HepG2 (cell line): ENCODE data around the gene ACADS. TPM values are rescaled to one million over a fixed set of nuclear protein-coding genes. Genes with fewer than 3 reads are reported as not detected.

ENCODE experiments used
- ATAC-seq: fragments of 200-7000 bp; cut with Tn5 transposase; 3 replicates; pipeline ENCODE4 v1.9.1; 2020; ENCODE audit warnings: mild to moderate bottlenecking, moderate library complexity
- BruUV-seq: library from RNA; stranded (reverse); fragments of 400-500 nt; replicated peaks from 2 replicates; lab custom pipeline; 2021; lab: Mats Ljungman, UMichigan
- CTCF ChIA-PET: fragments of 300-600 bp; formaldehyde crosslinking; extraction: SDS; loops from one replicate; lab custom pipeline; 2021; ENCODE audit warnings: low total read pairs, inconsistent platforms, low intra/inter-chr PET ratio; lab: Yijun Ruan, JAX
- POLR2A ChIA-PET: fragments of 350-600 bp; sonication (Branson Sonifier 250); formaldehyde crosslinking; loops from one replicate; lab custom pipeline; 2020; ENCODE audit warnings: antibody characterized with exemption, inconsistent platforms; lab: Yijun Ruan, JAX
- DNase-seq: peaks from one replicate; pipeline ENCODE4 v3.0.0-alpha.2; 2015; ENCODE audit warnings: low spot score
- FAIRE-seq: peaks from 3 replicates; lab custom pipeline; 2011; peaks lifted over from hg19 to GRCh38; lab: Jason Lieb, UNC
- H2AFZ ChIP-seq: one replicate; pipeline ENCODE4 v1.6.1; 2011; ENCODE audit warnings: low read length, inconsistent platforms
- H3K27ac ChIP-seq: fragments of 300-600 bp; 3 replicates; pipeline ENCODE4 v1.8.0; 2011; ENCODE audit warnings: mixed run types, mild to moderate bottlenecking, mixed read lengths, low read length, inconsistent platforms; ENCODE audit not compliant: insufficient read depth; ENCODE audit errors: extremely low read length
- H3K27me3 ChIP-seq, 2 experiments: fragments of 200-600 bp in 1 of 2; 2 replicates in 1 of 2; 3 replicates in 1 of 2; pipeline versions ENCODE4 v1.6.0 to v1.8.0; 2011; ENCODE audit warnings: low read length in 2 of 2, mild to moderate bottlenecking in 2 of 2, moderate library complexity in 2 of 2, inconsistent platforms in 1 of 2; ENCODE audit not compliant: insufficient read depth in 2 of 2, control insufficient read depth in 1 of 2
- H3K36me3 ChIP-seq, 2 experiments: fragments of 200-600 bp in 1 of 2; replicated peaks in 1 of 2; 2 replicates in 1 of 2; 3 replicates in 1 of 2; pipeline versions ENCODE4 v1.5.1 to v1.8.0; 2011; ENCODE audit warnings: low read length in 2 of 2, inconsistent platforms in 1 of 2; ENCODE audit not compliant: insufficient read depth in 2 of 2, control insufficient read depth in 1 of 2
- H3K4me1 ChIP-seq: 2 replicates; pipeline ENCODE4 v1.5.1; 2012; ENCODE audit warnings: low read length, inconsistent platforms; ENCODE audit not compliant: insufficient read depth
- H3K4me2 ChIP-seq: 2 replicates; pipeline ENCODE4 v1.6.0; 2011; ENCODE audit warnings: low read depth, low read length, inconsistent platforms
- H3K4me3 ChIP-seq, 3 experiments: fragments of 200-600 bp in 1 of 3; sonication (generic), shearing (Covaris generic) in 1 of 3; replicated peaks in 1 of 3; 2 replicates each; pipeline ENCODE4 v1.5.1; 2011 to 2016; ENCODE audit warnings: low read length in 3 of 3, inconsistent platforms in 2 of 3, low read depth in 2 of 3, mild to moderate bottlenecking in 2 of 3, control low read depth in 1 of 3, mixed read lengths in 1 of 3; ENCODE audit not compliant: insufficient read depth in 1 of 3
- H3K79me2 ChIP-seq: one replicate; pipeline ENCODE4 v1.6.1; 2011; ENCODE audit warnings: low read length, inconsistent platforms; ENCODE audit not compliant: insufficient read depth
- H3K9ac ChIP-seq: 2 replicates; pipeline ENCODE4 v1.6.0; 2011; ENCODE audit warnings: mild to moderate bottlenecking, low read depth, low read length, inconsistent platforms; ENCODE audit not compliant: insufficient read depth
- H3K9me3 ChIP-seq: 2 replicates; pipeline ENCODE4 v1.5.1; 2012; ENCODE audit warnings: mild to moderate bottlenecking, low read length
- H4K20me1 ChIP-seq: 2 replicates; pipeline ENCODE4 v1.6.0; 2011; ENCODE audit warnings: inconsistent platforms, mild to moderate bottlenecking, low read length, moderate library complexity; ENCODE audit not compliant: insufficient read depth
- CREM ChIP-seq, 2 experiments: sonication (generic) in 1 of 2; formaldehyde crosslinking in 1 of 2; IDR thresholded peaks; 2 replicates each; pipeline versions ENCODE4 v1.4.0 to v1.6.1; 2016 to 2020; ENCODE audit warnings: antibody characterized with exemption in 1 of 2, mild to moderate bottlenecking in 1 of 2, missing genetic modification reagents in 1 of 2
- JUND ChIP-seq: sonication (generic); formaldehyde crosslinking; IDR thresholded peaks from 2 replicates; pipeline ENCODE4 v1.8.0; 2022; ENCODE audit warnings: mild to moderate bottlenecking, missing genetic modification reagents
- MIXL1 ChIP-seq: IDR thresholded peaks from 2 replicates; pipeline ENCODE4 v1.6.1; 2016
- RERE ChIP-seq: IDR thresholded peaks from 2 replicates; pipeline ENCODE4 v1.6.1; 2016; ENCODE audit warnings: low read depth, missing genetic modification reagents, missing compliant biosample characterization
- REXO4 ChIP-seq: sonication (generic); formaldehyde crosslinking; IDR thresholded peaks from 2 replicates; pipeline ENCODE4 v1.8.0; 2022; ENCODE audit warnings: missing genetic modification reagents, mild to moderate bottlenecking, borderline replicate concordance
- SIX1 ChIP-seq: sonication (generic); formaldehyde crosslinking; IDR thresholded peaks from 2 replicates; pipeline ENCODE4 v1.4.0; 2020; ENCODE audit warnings: missing genetic modification reagents, borderline replicate concordance
- WIZ ChIP-seq: sonication (generic); formaldehyde crosslinking; IDR thresholded peaks from 2 replicates; pipeline ENCODE4 v1.5.1; 2020; ENCODE audit warnings: mild to moderate bottlenecking, missing genetic modification reagents
- ZBTB38 ChIP-seq: sonication (generic); formaldehyde crosslinking; IDR thresholded peaks from 2 replicates; pipeline ENCODE4 v1.5.1; 2020; ENCODE audit warnings: mild to moderate bottlenecking, missing genetic modification reagents
- ZNF496 ChIP-seq: sonication (generic); formaldehyde crosslinking; IDR thresholded peaks from 2 replicates; pipeline ENCODE4 v1.8.1; 2023; ENCODE audit warnings: mild to moderate bottlenecking, moderate library complexity, missing genetic modification reagents; ENCODE audit not compliant: insufficient replicate concordance
- ZNF629 ChIP-seq: sonication (generic); formaldehyde crosslinking; conservative IDR thresholded peaks from 2 replicates; pipeline ENCODE4 v1.5.0; 2020; ENCODE audit warnings: missing genetic modification reagents
- ZNF768 ChIP-seq: sonication (generic); formaldehyde crosslinking; IDR thresholded peaks from 2 replicates; pipeline ENCODE4 v1.4.0; 2020; ENCODE audit warnings: missing genetic modification reagents
- WGBS: methylation state at CpG from one replicate; pipeline ENCODE4 v1.1.6; 2017; ENCODE audit warnings: low lambda C conversion rate; 5-methylcytosine and 5-hydroxymethylcytosine counted together
- in situ Hi-C: cut with HindIII; loops from 2 replicates; pipeline ENCODE4 v1.10.0; 2017; ENCODE audit warnings: low pct_unique_long_range_greater_than_20kb; ENCODE audit not compliant: extremely low pct_ligation_motif_present
- intact Hi-C: fragments of 100-400 bp; cut with micrococcal nuclease; formaldehyde crosslinking; loops from one replicate; pipeline ENCODE4 v1.10.0; 2022; ENCODE audit not compliant: unreplicated experiment
- polyA plus RNA-seq, 8 experiments: library from polyadenylated mRNA; depleted of rRNA in 3 of 8; stranded (reverse) in 7 of 8; unstranded in 1 of 8; fragments of >200 nt; fragmentation: Illumina TruSeq in 4 of 8; extraction: Trizol in 4 of 8; gene quantifications; 2 replicates each; pipeline versions ENCODE4 v1.2.1 to v1.2.3, GENCODE V29; 2011 to 2016; ENCODE audit warnings: low read depth in 4 of 8, missing spikeins in 1 of 8, mixed read lengths in 1 of 8; ENCODE audit not compliant: insufficient read depth in 1 of 8
- total RNA-seq, 5 experiments: library from RNA; depleted of rRNA; stranded (reverse); fragments of >200 nt; fragmentation: Illumina TruSeq; extraction: Trizol; gene quantifications; 2 replicates each; pipeline ENCODE4 v1.2.3, GENCODE V29; 2016; ENCODE audit warnings: low read depth in 1 of 5

Gene ACADS
- total and polyA plus RNA-seq, 2 of the 13 experiments (the other 11 are each of a cell fraction or from before 2014, with no cell fraction given), result 17.4 to 27.7 TPM

GRCh38 chr12:120766566-120766965, 40.9 kb downstream of the ACADS start:
- ATAC-seq, result no peak
- Histone ChIP-seq H3K4me2 (no peak overlapping the region), H4K20me1 (no peaks in the 10 kb centered on the region), H3K27me3 (no peaks in the 10 kb centered on the region), H3K36me3 (peaks cover 17 to 67% of the 10 kb centered on the region in 2 experiments), H3K9ac (no peak overlapping the region), H3K4me1 (no peaks in the 10 kb centered on the region), H2AFZ (no peak overlapping the region), H3K27ac (no peak overlapping the region), H3K4me3 (no peak overlapping the region), H3K9me3 (no peaks in the 10 kb centered on the region), H3K79me2 (no peaks in the 10 kb centered on the region)
- in situ Hi-C loops, result no loop called here
- no peak for DNase-seq
- WGBS, result 96% methylated on average over 4 of the region's 5 CpGs
- no peak for FAIRE-seq
- POLR2A ChIA-PET, result interaction anchor here (0.6 kb wide), 1 partner anchor 10 kb away, joined by 3 read pairs; no protein-coding TSS in a partner anchor
- CTCF ChIA-PET, result no interaction called here
- BruUV-seq, result no TSS peak
- TF ChIP-seq ZBTB38 (no peak), CREM (IDR thresholded peaks at IDR 0.05) (no peak), CREM (CRISPR knock-in tag; IDR thresholded peaks at IDR 0.05) (no peak), MIXL1 (CRISPR knock-in tag) (no peak), ZNF629 (CRISPR knock-in tag) (peak; percentile 72), SIX1 (CRISPR knock-in tag) (no peak)
- intact Hi-C loops, result no loop called here

DNA sequence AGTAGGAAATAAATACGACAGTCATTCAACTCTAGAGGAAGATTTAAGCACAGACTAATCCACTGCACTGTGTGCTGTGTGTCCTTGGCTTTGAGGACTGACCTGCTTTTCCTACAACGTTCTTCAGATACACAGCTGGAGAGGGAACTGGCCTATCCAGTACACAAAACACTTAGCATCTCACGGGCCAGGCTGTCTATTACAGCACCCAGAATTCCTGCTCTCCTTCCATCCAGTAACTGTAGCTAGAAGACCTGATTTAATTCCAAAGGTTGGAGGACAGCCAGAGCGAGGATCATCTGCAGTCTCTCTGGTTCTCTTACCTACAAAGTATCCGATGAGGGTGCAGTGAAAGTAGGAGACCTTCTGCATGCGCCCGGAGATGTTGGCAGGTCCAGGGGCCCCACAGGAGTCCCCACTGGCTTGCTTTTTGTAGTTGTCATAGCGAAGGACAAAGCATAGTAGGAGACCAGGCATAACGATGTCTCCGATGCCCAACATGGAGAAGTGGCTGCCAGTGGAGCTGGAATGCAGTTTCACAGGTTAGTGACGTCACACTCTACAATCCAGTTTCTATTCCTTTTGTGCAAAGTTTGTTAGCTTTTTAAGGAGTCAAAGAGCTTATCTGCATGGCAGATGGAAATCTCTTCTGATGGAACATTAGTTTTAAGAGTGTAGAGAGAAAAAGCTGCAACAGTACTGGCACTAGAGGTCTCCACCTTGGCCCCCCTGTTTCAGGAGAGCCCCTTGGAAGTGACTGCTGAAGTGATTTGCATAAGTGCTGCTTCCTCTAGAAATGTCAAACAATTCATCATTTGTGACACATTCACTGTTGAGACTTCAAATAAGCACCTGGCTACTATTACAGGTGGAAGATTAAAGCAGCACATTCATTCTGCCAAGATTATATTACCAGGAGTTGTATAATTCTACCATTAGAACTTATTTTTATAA, 41.7 kb downstream of the ACADS start:
- no peak overlapping the region for H3K27ac ChIP-seq
- no peaks in the 10 kb centered on the region for H3K4me1 ChIP-seq
- H3K79me2 ChIP-seq, result no peaks in the 10 kb centered on the region
- no peak for ATAC-seq
- intact Hi-C loops, result no loop called here
- BruUV-seq, result no TSS peak
- DNase-seq, result no peak
- peaks cover 16 to 62% of the 10 kb centered on the region in 2 experiments for H3K36me3 ChIP-seq
- no peak for FAIRE-seq
- H3K27me3 ChIP-seq, result no peaks in the 10 kb centered on the region
- no peaks in the 10 kb centered on the region for H4K20me1 ChIP-seq
- no peak overlapping the region for H3K9ac ChIP-seq
- POLR2A ChIA-PET, result no interaction called here
- CTCF ChIA-PET, result no interaction called here
- H3K4me2 ChIP-seq, result no peak overlapping the region
- 93% methylated on average over 8 of the region's 11 CpGs for WGBS
- H2AFZ ChIP-seq, result no peak overlapping the region
- H3K9me3 ChIP-seq, result no peaks in the 10 kb centered on the region
- H3K4me3 ChIP-seq, result no peak overlapping the region
- in situ Hi-C loops, result no loop called here
- TF ChIP-seq JUND (CRISPR knock-in tag) (no peak), SIX1 (CRISPR knock-in tag) (no peak), REXO4 (CRISPR knock-in tag) (no peak), ZNF768 (no peak), ZNF496 (no peak), WIZ (CRISPR knock-in tag) (no peak), RERE (CRISPR knock-in tag) (no peak)
